ENCODE results near the gene HSP90AA1.
"Not testable (repeated sequence)": the region's sequence is repeated elsewhere in the genome, so short reads cannot be mapped to it uniquely, and the experiment has no call there.

HSP90AA1 gene

DNA sequence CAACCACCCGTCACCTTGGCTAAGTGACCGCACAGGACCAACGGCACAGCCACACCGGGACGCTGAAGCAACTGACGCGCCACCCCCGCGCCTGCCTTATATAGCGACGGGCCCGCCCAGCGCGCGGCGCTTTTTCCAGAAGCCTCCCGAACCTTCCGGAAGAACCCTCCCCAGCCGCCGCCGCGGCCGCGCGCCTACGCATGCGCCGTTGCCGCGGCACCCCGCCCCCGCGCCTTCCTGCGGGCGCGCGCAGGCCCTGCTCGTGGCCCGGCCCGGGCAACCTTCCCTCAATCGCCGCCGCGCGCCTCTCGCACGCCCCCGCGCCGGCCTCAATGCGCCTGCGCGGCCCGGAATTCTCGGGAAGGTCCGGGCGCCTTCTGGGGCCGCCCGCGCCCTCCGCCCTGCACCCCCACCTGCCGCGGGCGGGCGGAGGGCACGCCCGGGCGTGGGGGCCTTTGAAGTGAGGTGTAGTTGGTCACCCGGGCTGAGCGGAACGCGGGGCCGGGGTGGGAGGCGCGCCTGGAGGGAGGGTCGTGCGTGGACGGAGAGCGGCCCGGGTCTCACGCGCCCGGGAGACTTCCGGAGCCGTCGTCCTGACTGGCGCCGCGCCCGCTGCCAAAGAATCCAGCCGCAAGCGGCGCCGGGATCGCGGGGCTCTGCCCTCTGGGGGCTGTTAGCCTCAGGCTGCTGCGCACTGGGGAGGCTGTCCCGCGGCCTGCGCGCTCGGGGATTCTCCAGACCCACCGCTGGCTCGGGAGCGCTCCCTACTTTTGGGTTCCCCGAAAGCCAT, at the start of gene HSP90AA1:
HSP90AA1 (minus strand) TSS at position 73 of the 790 bp plus-strand sequence. CDS start 666 bp downstream, outside the sequence.
- Mint-ChIP-seq H3K4me1 (ENCODE audit: low read depth) (peaks cover 50% of the 10 kb centered on the region), H3K27me3 (no peaks in the 10 kb centered on the region), H3K4me3 (peak within 1 kb of the TSS; percentile 94), H3K27ac (peak within 1 kb of the TSS; percentile 99), H3K9me3 (ENCODE audit: low read depth) (no peaks in the 10 kb centered on the region), H3K36me3 (peaks cover 35% of the 10 kb centered on the region)

DNA sequence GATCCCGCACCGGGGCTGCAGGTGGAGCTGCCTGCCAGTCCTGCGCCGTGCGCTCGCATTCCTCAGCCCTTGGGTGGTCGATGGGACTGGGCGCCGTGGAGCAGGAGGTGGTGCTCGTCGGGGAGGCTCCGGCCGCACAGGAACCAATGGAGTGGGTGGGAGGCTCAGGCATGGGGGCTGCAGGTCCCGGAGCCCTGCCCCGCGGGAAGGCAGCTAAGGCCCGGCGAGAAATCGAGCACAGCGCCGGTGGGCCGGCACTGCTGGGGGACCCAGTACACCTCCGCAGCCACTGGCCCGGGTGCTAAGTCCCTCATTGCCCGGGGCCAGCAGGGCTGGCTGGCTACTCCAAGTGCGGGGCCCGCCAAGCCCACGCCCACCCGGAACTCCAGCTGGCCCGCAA, 48.6 kb upstream of the HSP90AA1 start:
- H3K36me3 Mint-ChIP-seq; H3K27ac Mint-ChIP-seq; H3K4me3 Mint-ChIP-seq; H3K9me3 Mint-ChIP-seq (ENCODE audit: low read depth); H3K27me3 Mint-ChIP-seq: not testable (repeated sequence)
- peaks cover 12% of the 10 kb centered on the region for H3K4me1 Mint-ChIP-seq (ENCODE audit: low read depth)

DNA sequence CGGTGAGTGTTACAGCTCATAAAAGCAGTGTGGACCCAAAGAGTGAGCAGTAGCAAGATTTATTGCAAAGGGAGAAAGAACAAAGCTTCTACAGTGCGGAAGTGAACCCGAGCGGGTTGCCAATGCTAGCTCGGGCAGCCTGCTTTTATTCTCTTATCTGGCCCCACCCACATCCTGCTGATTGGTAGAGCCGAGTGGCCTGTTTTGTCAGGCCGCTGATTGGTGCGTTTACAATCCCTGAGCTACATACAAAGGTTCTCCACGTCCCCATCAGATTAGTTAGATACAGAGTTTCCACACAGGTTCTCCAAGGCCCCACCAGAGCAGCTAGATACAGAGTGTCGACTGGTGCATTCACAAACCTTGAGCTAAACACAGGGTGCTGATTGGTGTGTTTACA, 47.9 kb upstream of the HSP90AA1 start:
- not testable (repeated sequence) for H3K4me3 Mint-ChIP-seq; H3K9me3 Mint-ChIP-seq (ENCODE audit: low read depth); H3K27ac Mint-ChIP-seq; H3K27me3 Mint-ChIP-seq
- Mint-ChIP-seq H3K4me1 (ENCODE audit: low read depth) (peaks cover 10% of the 10 kb centered on the region), H3K36me3 (peaks cover 12% of the 10 kb centered on the region)

DNA sequence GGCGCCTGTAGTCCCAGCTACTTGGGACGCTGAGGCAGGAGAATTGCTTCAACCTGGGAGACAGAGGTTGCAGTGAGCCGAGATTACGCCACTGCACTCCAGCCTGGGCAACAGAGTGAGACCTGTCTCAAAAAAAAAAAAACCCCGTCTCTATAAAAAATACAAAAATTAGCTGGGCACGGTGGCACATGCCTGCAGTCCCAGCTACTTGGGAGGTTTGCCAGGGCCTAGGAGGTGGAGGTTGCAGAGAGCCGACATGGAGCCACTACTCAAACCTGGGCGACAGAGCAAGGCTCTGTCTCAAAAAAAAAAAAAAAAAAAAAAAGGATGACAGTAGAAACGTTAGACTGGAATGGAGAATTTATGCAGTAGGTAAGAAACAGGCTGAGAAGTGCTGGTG, 47.2 kb upstream of the HSP90AA1 start:
- not testable (repeated sequence) for H3K4me1 Mint-ChIP-seq (ENCODE audit: low read depth); H3K9me3 Mint-ChIP-seq (ENCODE audit: low read depth); H3K27me3 Mint-ChIP-seq; H3K27ac Mint-ChIP-seq; H3K4me3 Mint-ChIP-seq
- peaks cover 12% of the 10 kb centered on the region for H3K36me3 Mint-ChIP-seq

DNA sequence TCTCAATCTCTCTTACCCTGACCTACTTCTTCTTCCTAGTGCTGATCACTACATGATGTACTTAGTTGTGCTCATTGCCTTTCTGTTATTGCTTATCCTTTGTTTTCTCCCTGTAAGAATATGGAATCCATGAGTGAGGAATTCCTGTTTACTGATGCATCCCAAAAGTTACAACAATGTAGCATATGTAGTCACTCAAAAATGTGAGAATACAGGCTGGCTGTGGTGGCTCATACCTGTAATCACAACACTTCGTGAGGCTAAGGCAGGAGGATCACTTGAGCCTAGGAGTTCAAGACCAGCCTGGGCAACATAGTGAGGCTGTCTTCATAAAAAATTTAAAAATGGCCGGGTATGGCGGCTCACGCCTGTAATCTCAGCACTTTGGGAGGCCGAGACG, 44.9 kb upstream of the HSP90AA1 start:
- Mint-ChIP-seq H3K36me3 (peaks cover 15% of the 10 kb centered on the region), H3K27ac (no peak overlapping the region), H3K4me1 (ENCODE audit: low read depth) (no peaks in the 10 kb centered on the region), H3K9me3 (ENCODE audit: low read depth) (no peaks in the 10 kb centered on the region), H3K4me3 (no peak overlapping the region), H3K27me3 (no peaks in the 10 kb centered on the region)

DNA sequence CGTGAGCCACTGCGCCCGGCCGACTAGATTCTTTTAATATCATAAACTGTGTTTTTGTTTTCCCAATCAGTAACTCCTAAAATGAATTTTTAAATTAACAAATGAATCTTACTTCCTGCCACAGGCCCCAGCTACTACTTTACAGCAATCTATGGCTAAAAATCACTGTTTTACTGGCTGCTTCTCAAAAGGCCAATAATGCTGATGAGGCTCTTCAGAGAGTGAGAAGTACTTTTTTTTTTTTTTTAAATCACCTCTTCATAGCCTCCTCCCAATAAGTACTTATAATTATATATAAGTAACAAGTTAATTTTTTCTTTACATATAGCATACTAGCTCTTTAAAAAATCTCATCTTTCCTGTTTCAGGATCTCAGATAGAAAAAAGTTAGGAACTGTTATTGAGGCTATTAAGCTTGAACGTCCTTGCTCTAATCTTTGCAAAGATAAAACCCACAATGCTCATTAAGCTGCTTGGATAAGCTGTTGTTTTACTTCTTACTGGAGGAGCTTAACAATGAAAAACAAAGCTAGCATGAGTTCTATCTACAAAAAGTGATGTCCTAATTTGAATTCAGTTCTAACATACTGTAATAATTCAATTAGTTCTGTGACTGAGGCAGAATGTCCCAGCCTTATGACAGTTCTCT, 40.1 kb upstream of the HSP90AA1 start:
- Mint-ChIP-seq H3K27ac (no peak overlapping the region), H3K36me3 (peaks cover 13% of the 10 kb centered on the region), H3K27me3 (no peaks in the 10 kb centered on the region), H3K4me1 (ENCODE audit: low read depth) (no peaks in the 10 kb centered on the region), H3K9me3 (ENCODE audit: low read depth) (no peaks in the 10 kb centered on the region), H3K4me3 (no peak overlapping the region)

DNA sequence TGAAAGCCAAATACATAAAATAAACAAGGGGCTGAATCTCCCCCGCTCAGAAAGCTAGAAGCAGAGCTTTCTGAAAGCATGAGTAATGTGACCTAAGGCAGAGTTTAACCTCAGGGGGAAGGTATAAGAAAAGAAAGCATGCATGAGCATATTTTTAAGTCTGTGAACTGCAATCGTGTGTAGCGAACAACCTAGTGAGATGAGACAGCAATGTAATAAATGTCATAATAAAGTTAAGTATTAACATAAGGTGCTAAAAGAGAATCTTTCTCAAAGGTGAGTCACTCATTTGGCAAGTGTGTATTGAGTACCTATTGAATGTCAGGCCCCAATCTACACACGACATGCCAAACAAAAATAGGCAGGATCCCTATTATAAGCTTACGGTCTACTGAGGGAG, 38.7 kb upstream of the HSP90AA1 start:
- no peak overlapping the region for H3K4me3 Mint-ChIP-seq
- H3K9me3 Mint-ChIP-seq (ENCODE audit: low read depth), result no peaks in the 10 kb centered on the region
- H3K27me3 Mint-ChIP-seq, result no peaks in the 10 kb centered on the region
- H3K27ac Mint-ChIP-seq, result no peak overlapping the region
- H3K36me3 Mint-ChIP-seq, result peaks cover 6% of the 10 kb centered on the region
- H3K4me1 Mint-ChIP-seq (ENCODE audit: low read depth), result no peaks in the 10 kb centered on the region

DNA sequence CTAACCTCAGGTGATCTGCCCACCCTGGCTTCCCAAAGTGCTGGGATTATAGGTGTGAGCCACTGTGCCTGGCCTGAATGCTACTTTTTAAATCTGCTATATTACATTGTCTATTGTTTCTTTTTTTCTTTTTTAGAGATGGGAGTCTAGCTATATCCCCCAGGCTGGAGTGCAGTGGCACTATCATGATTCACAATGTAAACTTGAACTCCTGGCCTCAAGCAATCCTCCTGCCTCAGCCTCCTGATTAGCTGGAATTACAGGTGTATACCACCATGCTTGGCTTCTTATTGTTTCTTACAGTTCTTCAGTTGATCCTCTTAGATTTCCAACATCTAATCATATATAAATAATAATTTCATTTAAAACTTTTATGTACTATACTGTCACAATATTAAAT, 37.6 kb upstream of the HSP90AA1 start:
- H3K27ac Mint-ChIP-seq, result no peak overlapping the region
- H3K9me3 Mint-ChIP-seq (ENCODE audit: low read depth), result no peaks in the 10 kb centered on the region
- no peaks in the 10 kb centered on the region for H3K4me1 Mint-ChIP-seq (ENCODE audit: low read depth)
- H3K4me3 Mint-ChIP-seq, result no peak overlapping the region
- no peaks in the 10 kb centered on the region for H3K27me3 Mint-ChIP-seq
- H3K36me3 Mint-ChIP-seq, result peaks cover 2% of the 10 kb centered on the region

DNA sequence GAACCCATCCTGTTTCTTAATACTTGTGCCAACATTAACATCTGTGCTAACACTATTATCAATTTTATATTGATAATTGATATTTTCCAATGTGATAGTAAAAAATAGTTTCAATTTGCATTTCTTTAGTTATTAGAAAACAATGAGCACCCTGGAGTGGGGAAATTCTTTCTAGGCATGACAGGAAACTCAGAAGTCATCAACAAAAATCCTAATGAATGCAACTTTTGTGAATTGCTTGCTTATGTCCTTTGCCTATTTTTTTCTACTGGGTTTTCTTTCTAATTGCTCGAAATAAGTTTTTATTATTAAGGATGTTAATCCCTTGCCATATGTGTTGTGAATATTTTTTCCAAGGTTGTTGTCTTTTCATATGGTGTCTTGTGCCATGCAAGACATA, 34.7 kb upstream of the HSP90AA1 start:
- H3K4me1 Mint-ChIP-seq (ENCODE audit: low read depth), result no peaks in the 10 kb centered on the region
- H3K27me3 Mint-ChIP-seq, result no peaks in the 10 kb centered on the region
- no peaks in the 10 kb centered on the region for H3K36me3 Mint-ChIP-seq
- no peak overlapping the region for H3K4me3 Mint-ChIP-seq
- H3K9me3 Mint-ChIP-seq (ENCODE audit: low read depth), result no peaks in the 10 kb centered on the region
- H3K27ac Mint-ChIP-seq, result no peak overlapping the region

DNA sequence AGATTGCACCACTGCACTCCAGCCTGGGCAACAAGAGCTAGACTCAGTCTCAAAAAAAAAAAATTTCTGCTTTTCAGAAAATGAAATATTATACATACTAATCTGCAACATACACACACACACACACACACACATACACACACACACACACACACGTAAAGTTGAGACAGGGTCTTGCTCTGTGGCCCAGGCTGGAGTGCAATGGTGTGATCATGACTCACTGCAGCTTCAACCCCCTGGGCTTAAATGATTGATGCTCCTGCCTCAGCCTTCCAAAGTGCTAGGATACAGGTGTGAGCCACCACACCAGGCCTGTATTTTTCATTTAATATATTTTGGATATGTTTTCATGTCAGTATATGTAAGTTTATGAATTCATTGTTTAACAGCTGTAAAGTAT, 34.0 kb upstream of the HSP90AA1 start:
- no peaks in the 10 kb centered on the region for H3K9me3 Mint-ChIP-seq (ENCODE audit: low read depth)

DNA sequence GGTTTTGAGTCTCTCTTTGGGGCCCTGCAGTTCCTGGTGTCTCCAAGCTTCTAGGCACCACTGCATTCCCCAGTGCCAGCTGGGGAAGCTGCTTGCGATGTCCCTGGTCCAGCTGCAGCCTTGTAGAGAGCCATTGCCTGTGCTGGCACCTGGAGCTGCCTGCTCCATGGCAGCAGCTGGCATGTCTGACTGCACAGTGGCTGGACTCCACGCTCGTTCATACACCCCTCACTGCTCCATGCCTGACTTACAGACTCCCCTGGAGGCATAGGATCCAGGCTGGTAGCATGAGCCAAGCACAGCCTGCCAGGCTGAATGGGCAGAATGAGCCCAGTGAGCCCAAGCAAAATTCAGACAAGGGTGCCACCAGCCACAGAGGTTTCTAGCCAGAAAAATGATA, 31.0 kb upstream of the HSP90AA1 start:
- no peaks in the 10 kb centered on the region for H3K27me3 Mint-ChIP-seq

More for the DNA sequence above, 34.0 kb upstream of the HSP90AA1 start:
- H3K27me3 Mint-ChIP-seq, result no peaks in the 10 kb centered on the region
- no peak overlapping the region for H3K27ac Mint-ChIP-seq
- H3K36me3 Mint-ChIP-seq, result no peaks in the 10 kb centered on the region
- no peaks in the 10 kb centered on the region for H3K4me1 Mint-ChIP-seq (ENCODE audit: low read depth)
- H3K4me3 Mint-ChIP-seq, result no peak overlapping the region

DNA sequence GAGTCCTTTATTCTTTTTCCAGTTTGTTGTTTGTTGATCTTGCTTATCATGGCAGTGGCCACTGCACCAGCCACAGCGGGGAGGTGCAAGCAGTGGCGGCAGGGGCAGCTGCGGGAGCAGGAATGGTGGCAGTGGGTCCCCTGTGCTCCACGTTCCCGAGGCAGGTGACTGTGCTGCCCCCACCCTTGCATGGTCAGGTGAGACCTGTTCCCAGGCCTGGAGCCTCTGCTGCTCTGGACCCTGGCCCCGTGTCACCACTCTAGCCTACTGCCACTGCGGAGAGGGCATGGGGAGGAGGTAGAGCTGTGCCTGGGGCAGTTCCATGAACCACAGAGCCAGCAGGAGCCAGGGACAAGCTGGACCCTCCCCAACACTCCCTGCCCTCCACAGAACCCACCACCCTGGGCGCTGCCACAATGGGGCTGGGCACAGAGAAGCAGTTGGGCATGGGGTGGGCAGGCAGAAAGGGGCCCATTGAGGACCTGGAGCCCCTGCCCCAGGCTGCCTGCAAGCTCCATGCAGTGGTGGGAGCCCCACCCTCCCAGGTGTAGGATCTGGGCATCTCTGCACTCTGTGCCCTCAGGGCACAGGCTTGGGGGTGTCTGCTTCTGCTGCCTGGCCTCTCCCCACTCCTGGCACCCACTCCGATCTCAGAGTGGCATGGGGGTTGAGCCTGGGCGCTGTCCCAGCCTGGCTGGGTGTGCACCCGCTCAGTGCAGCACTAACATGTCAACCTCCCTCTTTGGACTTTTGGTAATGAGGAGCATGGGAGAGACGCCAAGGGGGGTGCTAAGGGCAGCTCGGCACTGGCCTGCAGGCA, 29.7 kb upstream of the HSP90AA1 start:
- H3K27me3 Mint-ChIP-seq, result no peaks in the 10 kb centered on the region
- no peaks in the 10 kb centered on the region for H3K9me3 Mint-ChIP-seq (ENCODE audit: low read depth)
- no peaks in the 10 kb centered on the region for H3K4me1 Mint-ChIP-seq (ENCODE audit: low read depth)
- no peak overlapping the region for H3K4me3 Mint-ChIP-seq
- no peak overlapping the region for H3K27ac Mint-ChIP-seq
- H3K36me3 Mint-ChIP-seq, result no peaks in the 10 kb centered on the region

More for the DNA sequence above, 31.0 kb upstream of the HSP90AA1 start:
- no peaks in the 10 kb centered on the region for H3K36me3 Mint-ChIP-seq
- H3K9me3 Mint-ChIP-seq (ENCODE audit: low read depth), result no peaks in the 10 kb centered on the region
- no peak overlapping the region for H3K27ac Mint-ChIP-seq
- no peaks in the 10 kb centered on the region for H3K4me1 Mint-ChIP-seq (ENCODE audit: low read depth)
- no peak overlapping the region for H3K4me3 Mint-ChIP-seq

DNA sequence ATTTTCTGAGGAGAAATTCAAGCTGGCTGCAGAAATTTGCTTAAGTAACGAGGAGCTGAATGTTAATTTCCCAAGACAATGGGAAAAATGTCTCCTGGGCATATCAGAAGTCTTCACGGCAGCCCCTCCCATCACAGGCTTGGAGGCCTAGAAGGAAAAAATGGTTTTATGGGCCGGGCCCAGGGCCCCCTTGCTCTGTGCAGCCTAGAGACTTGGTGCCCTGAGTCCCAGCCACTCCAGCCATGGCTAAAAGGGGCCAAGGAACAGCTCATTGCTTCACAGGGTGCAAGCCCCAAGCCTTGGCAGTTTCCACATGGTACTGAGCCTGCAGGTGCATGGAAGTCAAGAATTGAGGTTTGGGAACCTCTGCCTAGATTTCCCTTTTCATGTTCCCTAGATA, 24.3 kb upstream of the HSP90AA1 start:
- Mint-ChIP-seq H3K27me3 (peaks cover 2% of the 10 kb centered on the region), H3K4me1 (ENCODE audit: low read depth) (no peaks in the 10 kb centered on the region), H3K27ac (no peak overlapping the region), H3K36me3 (peaks cover 4% of the 10 kb centered on the region), H3K4me3 (no peak overlapping the region), H3K9me3 (ENCODE audit: low read depth) (peaks cover 4% of the 10 kb centered on the region)

DNA sequence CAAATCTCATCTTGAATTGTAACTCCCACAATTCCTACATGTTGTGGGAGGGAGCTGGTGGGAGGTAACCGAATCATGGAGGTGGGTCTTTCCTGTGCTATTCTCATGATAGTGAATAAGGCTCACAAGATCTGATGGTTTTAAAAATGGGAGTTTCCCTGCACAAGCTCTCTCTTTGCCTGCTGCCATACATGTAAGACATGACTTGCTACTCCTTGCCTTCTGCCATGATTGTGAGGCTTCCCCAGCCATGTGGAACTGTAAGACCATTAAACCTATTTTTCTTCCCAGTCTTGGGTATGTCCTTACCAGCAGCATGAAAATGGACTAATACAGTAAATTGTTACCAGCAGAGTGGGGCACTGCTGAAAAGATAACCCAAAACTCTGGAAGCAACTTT, 22.5 kb upstream of the HSP90AA1 start:
- H3K36me3 Mint-ChIP-seq; H3K9me3 Mint-ChIP-seq (ENCODE audit: low read depth); H3K4me1 Mint-ChIP-seq (ENCODE audit: low read depth); H3K27ac Mint-ChIP-seq; H3K27me3 Mint-ChIP-seq; H3K4me3 Mint-ChIP-seq: not testable (repeated sequence)

DNA sequence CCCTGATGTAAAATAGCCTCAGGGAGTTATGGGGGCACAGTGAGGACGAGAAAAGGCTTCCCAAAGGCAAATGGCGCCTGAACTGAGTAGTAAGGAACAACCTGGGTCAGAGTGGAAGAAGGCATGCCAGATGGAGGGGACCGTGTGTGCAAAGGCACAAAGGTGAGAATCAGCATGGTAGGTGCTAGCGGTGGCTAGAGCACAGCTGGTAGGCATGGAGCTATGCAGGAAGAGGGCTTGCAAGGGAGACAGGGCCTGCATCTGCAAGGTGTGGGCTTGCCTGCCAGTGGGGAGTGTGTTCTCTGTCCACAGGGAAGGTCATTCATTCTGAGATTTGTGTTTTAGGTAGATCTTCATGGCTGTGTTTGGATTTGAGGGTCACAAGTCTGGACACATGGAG, 18.5 kb upstream of the HSP90AA1 start:
- Mint-ChIP-seq H3K4me1 (ENCODE audit: low read depth) (no peaks in the 10 kb centered on the region), H3K9me3 (ENCODE audit: low read depth) (peaks cover 4% of the 10 kb centered on the region), H3K27ac (no peak overlapping the region), H3K36me3 (peaks cover 4% of the 10 kb centered on the region), H3K27me3 (peaks cover 2% of the 10 kb centered on the region), H3K4me3 (no peak overlapping the region)
